Regular cardiac myocyte (primary cell): ENCODE results near the gene SCGB3A1. TPM values are rescaled to one million over a fixed set of nuclear protein-coding genes. Genes with fewer than 3 reads are reported as not detected.

ENCODE experiments used
- total RNA-seq: library from RNA; depleted of rRNA; stranded (reverse); fragments of >200 nt; gene quantifications from 2 replicates; pipeline ENCODE4 v1.2.3, GENCODE V29; 2014

The SCGB3A1 gene
- not detected in 2 replicates for total RNA-seq

DNA sequence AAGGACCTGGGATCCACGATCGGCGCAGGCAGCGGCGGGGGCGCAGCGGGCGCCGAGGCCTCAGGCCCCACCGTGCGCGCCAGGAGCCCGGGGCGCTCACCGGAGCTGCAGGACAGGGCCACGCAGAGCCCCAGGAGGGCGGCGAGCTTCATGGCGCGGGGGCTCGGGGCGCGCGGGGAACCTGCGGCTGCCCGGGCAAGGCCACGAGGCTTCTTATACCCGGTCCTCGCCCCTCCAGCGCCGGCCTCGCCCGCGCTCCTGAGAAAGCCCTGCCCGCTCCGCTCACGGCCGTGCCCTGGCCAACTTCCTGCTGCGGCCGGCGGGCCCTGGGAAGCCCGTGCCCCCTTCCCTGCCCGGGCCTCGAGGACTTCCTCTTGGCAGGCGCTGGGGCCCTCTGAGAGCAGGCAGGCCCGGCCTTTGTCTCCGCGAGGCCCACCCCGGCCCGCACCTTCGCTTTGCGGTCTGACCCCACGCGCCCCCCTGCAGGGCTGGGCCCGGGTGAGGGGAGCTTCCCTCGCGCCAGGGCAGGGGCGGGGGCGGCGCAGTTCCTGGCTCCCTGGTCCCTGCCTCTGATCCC is at the start of gene SCGB3A1:
Gene SCGB3A1 (minus strand): TSS at position 189 of the 577 bp plus-strand sequence. CDS start 37 bp downstream, at position 152.

Other genes starting within 250 kb of the SCGB3A1 start
- 47.6 and 105 TPM in 2 replicates for gene GFPT2, start 238.2 kb downstream of the SCGB3A1 start, total RNA-seq
- gene CNOT6, start 97.1 kb downstream of the SCGB3A1 start, total RNA-seq, result 7.3 and 13.0 TPM in 2 replicates
- 0.56 and 0.58 TPM in 2 replicates for gene FLT4, start 58.1 kb upstream of the SCGB3A1 start, total RNA-seq
- not detected in 2 replicates for gene OR2Y1, start 148.6 kb upstream of the SCGB3A1 start, total RNA-seq
- 74.1 and 118 TPM in 2 replicates for gene MGAT1, start 211.3 kb upstream of the SCGB3A1 start, total RNA-seq